A549 (cell line): ENCODE measurements around the gene SYCP2.

Source experiments
- EP300 ChIP-seq, 2 experiments: fragments of >200 bp; sonication (Bioruptor Twin); formaldehyde crosslinking; IDR thresholded peaks; 2 replicates in 1 of 2; 3 replicates in 1 of 2; pipeline ENCODE4 v1.6.1; 2016 to 2017
- KDM5A ChIP-seq: fragments of 200-600 bp; sonication (generic); IDR thresholded peaks from 2 replicates; pipeline ENCODE4 v1.6.1; 2016; ENCODE audit warnings: antibody characterized with exemption, mild to moderate bottlenecking
- RCOR1 ChIP-seq: fragments of 150-350 bp; IDR thresholded peaks from 2 replicates; pipeline ENCODE4 v1.6.1; 2014; ENCODE audit warnings: antibody characterized with exemption, low read length, low read depth
- RNF2 ChIP-seq: fragments of 200-600 bp; sonication (generic); IDR thresholded peaks from 2 replicates; pipeline ENCODE4 v1.6.1; 2016; ENCODE audit warnings: low read depth, mild to moderate bottlenecking, antibody characterized with exemption, moderate library complexity, borderline replicate concordance

GRCh38 chr20:59873409-59873808 lies 60.0 kb downstream of the SYCP2 start:
- TF ChIP-seq RNF2 (no peak), RCOR1 (no peak), EP300 (IDR thresholded peaks at IDR 0.05) (no peak), KDM5A (no peak)
